DLD1 (cell line): Measurements from ENCODE around the gene HLA-DPA1.
"Not testable (repeated sequence)": the region's sequence is repeated elsewhere in the genome, so short reads cannot be mapped to it uniquely, and the experiment has no call there.

ENCODE experiments used
- in situ Hi-C: cut with HindIII; loops from 2 replicates; pipeline ENCODE4 v1.10.0; 2017; ENCODE audit warnings: low sequenced_read_pairs

Gene HLA-DPA1

GRCh38 chr6:33073431-33073871, at the start of gene HLA-DPA1:
TSS of gene HLA-DPA1 (minus strand) at chr6:33073649.
- in situ Hi-C loops = no loop called here

GRCh38 chr6:33123181-33123580, 49.7 kb upstream of the HLA-DPA1 start:
- in situ Hi-C loops = no loop called here

DNA sequence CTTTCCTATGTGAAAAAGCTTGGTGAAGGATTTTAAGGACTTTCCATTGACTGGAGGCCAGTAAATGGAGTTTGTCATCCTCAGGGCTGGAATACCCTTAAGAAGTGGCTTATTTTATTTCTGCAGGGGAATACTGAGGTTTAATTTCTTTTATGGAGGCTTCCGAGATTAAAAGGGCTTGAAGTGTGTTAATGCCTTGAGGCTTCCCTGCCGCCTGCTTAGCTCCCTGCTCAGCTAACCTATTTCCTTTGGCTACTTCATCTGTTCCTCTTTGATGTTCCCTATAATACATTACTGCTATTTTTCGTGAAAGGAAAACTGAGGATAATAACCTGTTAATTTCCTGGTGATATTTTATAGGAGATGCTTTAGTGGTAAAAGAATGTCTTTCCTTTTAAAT, 46.6 kb upstream of the HLA-DPA1 start:
- in situ Hi-C loops = no loop called here

DNA sequence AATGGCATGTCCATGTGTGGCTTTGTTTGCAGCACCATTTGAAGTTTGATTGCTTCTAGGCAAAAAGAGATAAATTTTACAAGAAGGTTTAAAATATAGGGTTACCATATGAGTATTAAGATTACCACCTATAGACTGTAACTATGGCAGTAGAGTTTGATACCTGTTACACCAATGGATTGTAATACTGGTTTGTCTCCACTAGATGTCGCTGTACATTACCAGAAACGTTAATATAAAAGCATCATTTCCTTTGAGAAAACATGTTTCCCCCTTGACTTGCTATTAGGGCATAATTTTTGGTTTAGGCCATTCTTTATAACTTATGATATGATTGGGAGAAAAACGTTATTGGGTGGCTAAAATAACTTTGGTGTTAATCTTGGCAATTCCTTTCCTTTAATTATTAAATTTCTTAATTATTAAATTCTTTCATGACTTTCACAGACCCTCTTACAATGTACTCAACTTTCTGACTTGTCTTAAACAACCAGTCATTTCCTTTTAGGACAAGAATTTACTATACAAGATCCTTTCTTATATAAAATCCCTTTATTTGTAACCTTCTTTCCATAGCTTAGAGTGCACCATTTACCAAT, 45.2 kb upstream of the HLA-DPA1 start:
- in situ Hi-C loops = no loop called here

DNA sequence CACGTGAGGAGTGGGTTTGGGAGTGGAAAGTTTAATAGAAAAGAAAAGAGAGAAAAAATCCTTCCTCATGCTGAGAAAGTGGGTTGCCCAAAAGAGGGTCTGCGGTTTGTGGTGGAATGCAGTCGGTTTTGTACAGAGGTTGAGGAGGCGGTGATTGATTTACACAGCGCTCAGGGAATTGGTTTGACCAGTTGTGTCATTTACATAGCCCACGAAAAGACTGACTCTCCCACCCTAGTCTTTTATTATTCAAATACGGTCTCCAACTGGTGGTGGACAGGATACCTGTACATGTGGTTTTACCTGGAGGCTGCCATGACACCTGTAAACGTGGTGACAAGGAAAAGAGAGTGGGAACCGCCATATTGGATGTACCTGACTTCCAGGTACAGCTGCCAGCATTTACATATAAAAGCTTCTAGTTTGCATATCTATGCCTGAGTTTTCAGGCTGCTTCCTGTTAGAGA, 44.4 kb upstream of the HLA-DPA1 start:
- in situ Hi-C loops = no loop called here

GRCh38 chr6:33116841-33117711, 43.6 kb upstream of the HLA-DPA1 start:
- in situ Hi-C loops = no loop called here

DNA sequence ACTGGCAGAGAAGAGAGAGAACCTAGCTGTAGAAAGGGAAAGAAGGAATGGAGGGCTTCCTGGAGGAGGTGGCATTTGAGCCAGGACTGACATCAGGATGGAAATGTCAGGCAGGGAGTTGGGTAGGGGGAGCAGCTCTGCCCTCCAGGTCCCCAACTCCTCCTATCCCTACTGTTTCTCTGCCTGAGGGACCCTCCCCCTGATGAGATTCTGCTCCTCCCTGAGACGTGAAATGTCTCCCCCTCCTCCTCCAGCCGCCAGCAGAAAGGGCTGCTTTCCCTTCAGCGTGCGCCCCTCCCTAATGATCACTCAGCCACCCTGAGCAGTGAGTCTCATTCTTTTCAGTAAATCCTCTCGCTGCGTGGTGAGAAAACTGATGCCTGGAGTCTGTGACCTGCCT, 43.0 kb upstream of the HLA-DPA1 start:
- in situ Hi-C loops = no loop called here

GRCh38 chr6:33114406-33114805, 41.0 kb upstream of the HLA-DPA1 start:
- in situ Hi-C loops = no loop called here

DNA sequence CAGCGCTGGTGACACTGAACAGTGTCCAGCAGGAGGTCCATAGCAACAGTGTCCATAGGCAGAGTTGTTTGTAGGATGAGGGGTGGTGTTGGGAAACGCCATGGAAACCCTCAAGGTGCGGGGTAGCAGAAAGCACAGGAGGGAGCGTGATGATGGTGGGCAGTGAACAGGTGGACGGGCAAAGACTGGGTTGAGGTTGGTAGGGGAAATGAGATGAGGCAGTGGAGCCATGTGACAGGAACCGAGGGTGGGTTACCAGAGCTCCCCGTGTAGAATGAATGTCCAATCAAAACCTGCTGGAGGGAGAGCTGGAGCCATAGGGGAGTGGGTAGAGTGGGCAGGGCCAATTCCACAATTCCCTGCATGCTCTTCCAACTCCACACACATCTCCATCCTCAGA, 40.3 kb upstream of the HLA-DPA1 start:
- in situ Hi-C loops = no loop called here

DNA sequence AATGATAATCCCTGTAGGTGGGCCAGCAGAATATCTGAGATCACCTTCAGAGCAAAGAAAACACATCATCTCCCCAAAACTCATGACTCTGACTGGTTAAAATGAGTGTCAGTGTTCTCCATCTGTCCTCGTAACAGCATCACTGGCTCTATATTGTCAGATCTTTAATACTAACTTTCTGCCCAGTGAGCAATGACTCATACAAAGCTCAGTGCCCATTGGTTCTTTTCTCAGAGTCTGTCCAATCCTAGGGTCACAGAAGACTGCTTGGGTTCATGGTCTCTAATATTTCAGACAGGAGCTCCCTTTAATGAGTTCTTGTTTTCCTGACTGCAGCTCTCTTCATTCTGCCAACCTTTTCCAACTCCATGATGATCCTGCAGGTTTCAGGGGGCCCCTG, 38.7 kb upstream of the HLA-DPA1 start:
- in situ Hi-C loops = no loop called here

DNA sequence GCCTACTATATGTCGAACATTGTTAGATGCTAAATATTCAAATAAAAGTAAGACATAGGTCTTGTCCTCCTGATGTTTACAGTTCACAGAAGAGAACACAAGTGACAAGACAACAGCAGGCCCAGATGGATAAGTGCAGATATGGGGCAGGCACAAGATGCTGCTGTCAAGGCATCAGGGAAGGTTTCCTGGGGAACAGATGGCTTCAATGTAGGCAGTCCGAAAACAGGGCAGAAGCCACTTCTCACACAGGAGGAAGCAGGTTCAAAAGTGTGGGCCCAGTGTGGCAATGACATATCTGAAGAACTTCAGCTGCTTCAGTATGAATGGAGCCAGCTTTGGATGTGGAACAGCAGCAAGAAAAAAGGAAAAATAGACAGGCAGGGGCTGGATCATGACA, 34.9 kb upstream of the HLA-DPA1 start:
- in situ Hi-C loops = no loop called here

GRCh38 chr6:33107641-33108040, 34.2 kb upstream of the HLA-DPA1 start:
- in situ Hi-C loops = no loop called here

DNA sequence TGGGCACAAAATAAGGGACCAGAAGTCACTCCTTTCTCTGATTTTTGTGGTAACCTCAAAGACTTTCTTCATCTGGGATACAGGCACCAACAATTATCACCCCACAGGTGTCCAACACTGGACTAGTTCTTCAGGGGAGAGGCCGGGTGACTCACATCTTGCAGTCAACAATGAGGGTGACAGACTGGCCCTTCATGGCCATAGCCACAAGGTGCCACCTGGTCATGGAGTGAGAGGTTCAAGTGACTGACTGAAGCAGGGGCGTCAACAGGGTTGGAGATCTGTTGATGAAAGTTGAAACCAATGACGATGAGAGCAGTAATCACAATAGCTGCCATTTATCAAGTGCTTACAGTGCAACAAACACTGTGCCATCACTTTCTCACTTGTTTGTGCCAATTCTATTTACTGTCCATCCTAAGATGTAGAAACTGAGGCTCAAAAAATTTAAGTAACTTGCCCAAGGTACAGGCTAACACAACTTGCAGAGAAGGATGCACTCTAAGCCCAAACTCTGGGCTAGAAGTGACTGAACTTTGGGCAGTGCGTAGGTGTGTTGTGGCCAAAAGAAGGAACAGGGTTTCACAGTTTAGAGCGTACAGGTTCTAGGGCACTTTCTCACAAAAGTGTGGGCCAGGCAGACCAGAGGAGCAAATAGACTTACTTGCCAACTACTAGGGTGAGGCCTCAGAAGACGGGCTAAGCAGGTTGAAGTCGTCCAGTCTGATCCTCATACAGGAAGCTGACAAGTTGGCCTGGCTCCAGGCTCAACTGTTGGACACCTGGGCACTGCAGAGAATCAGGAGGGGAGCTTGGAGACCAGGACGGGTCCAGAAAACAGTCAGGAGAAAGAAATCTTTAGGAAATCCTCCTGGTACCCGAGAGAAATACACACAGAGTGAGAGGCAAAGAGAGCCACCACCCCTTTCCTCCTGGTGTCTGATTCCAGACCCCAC, 32.7 kb upstream of the HLA-DPA1 start:
- in situ Hi-C loops = no loop called here

DNA sequence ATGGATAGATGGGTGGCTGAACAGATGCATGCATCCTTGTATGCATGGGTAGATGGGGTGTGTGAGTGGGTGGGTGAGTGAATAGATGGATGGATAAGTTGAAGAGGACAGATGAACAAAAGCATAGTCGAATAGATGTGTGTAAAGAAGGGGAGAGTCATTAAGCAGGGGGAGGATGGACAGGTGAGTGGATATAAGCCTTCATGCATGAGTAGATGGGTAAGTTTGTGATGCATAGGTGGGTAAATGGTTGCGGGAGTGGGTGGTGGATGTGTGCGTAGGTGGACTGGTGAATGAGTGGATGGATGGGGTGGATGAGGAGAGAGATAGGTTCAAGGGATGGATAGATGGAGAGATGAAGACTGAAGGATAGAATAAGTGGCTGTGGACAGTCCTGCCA, 31.9 kb upstream of the HLA-DPA1 start:
- in situ Hi-C loops = no loop called here

- in situ Hi-C loops = no loop called here
Measured at GRCh38 chr6:33104887-33105286, 31.4 kb upstream of the HLA-DPA1 start.

DNA sequence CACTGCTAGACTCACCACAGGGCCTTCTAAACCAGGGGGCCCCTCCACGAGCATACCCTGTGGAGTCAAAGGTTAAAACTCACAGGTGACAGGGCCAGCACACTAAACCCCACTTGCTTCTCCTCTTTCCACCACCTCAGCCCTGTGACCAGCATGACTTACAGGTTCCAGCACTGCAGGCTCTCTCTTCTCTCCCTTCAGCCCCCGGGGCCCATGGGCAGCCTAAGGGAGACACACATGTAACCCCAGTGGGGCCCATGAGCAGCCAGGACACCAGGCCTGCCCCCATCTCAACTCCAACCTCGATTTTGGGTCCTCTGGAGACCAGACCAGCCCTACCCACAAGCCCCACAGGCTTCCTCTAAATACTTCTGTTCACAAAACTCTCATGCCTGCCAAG, 30.3 kb upstream of the HLA-DPA1 start:
- in situ Hi-C loops = no loop called here

- in situ Hi-C loops = not testable (repeated sequence)
Measured at GRCh38 chr6:33101121-33101737, 27.8 kb upstream of the HLA-DPA1 start.

- in situ Hi-C loops = no loop called here
Measured at GRCh38 chr6:33095681-33096080, 22.2 kb upstream of the HLA-DPA1 start.

DNA sequence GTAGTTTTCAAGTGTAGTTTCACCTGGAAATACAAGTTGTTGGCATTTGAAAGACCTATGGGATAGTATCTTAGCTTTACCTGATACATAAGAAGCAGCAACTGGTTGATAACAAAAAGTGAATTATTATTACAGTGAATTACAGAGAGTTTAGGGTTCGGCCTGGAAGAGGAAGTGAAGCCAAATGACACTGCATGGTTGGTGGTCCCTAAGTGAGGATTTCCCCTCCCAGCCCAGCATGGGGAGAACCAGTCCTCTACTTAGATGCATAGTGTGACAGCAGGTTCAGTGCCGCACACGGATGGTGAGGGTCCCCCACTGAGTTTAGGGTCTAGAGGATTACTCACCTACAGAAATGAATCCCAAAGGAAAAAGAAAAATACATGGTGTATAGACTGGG, 20.4 kb upstream of the HLA-DPA1 start:
- in situ Hi-C loops = no loop called here

DNA sequence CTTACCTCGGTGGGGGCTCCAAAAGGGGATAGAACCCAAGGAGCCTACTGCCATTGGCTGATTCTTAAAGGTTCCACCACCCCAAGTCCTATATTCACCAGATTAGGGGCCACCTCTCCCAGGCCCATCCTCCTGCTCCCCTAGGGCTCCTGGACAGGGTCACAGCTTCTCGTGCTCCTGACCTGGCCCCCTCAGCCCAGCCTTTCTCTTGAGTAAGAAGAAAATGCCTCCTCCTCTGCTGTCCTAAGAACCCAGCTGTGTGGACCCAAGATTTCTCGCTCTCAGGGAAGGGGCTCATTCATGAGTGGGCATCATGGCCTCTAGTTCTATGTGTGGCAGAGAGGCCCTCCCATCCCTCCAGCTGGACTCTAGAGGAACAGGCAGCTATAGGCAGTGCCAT, 18.9 kb upstream of the HLA-DPA1 start:
- in situ Hi-C loops = no loop called here

- in situ Hi-C loops = no loop called here
Measured at GRCh38 chr6:33091957-33092356, 18.5 kb upstream of the HLA-DPA1 start.
